ENCODE measurements around the gene IGSF10. TPM values are rescaled to one million over a fixed set of nuclear protein-coding genes. Genes with fewer than 3 reads are reported as not detected.

The IGSF10 gene
- total RNA-seq, 1 donor: 1.4 TPM

GRCh38 chr3:151415289-151415688 is 45.6 kb downstream of the IGSF10 start:
- DNase-seq (ENCODE audit: insufficient read length, low spot score, missing footprints): no peak
- H3K9me3 ChIP-seq (ENCODE audit: low read depth, low read length): no peaks in the 10 kb centered on the region
- no peak overlapping the region for H3K4me3 ChIP-seq (ENCODE audit: insufficient read depth, low read length)

GRCh38 chr3:151412989-151413388 is 47.9 kb downstream of the IGSF10 start:
- DNase-seq (ENCODE audit: insufficient read length, low spot score, missing footprints): no peak
- H4K20me1 ChIP-seq (ENCODE audit: insufficient read depth, low read length): no peaks in the 10 kb centered on the region
- H3K27me3 ChIP-seq (ENCODE audit: insufficient read depth, low read length): no peaks in the 10 kb centered on the region
- no peak overlapping the region for H2AFZ ChIP-seq (ENCODE audit: low read length)
- H3K4me2 ChIP-seq (ENCODE audit: insufficient read depth, low read length): no peak overlapping the region
- H3K4me1 ChIP-seq (ENCODE audit: insufficient read depth, low read length): peaks cover 15% of the 10 kb centered on the region
- H3K27ac ChIP-seq (ENCODE audit: low read depth, low read length): no peak overlapping the region
- no peaks in the 10 kb centered on the region for H3K36me3 ChIP-seq (ENCODE audit: insufficient read depth, low read length)
- H3K9me3 ChIP-seq (ENCODE audit: low read depth, low read length): no peaks in the 10 kb centered on the region
- no peaks in the 10 kb centered on the region for H3K79me2 ChIP-seq (ENCODE audit: insufficient read depth, low read length)
- TF ChIP-seq CTCF (IDR thresholded peaks at IDR 0.05; ENCODE audit: extremely low read depth, low read depth, low read length): no peak
- H3K4me3 ChIP-seq (ENCODE audit: insufficient read depth, low read length): no peak overlapping the region

More at GRCh38 chr3:151415289-151415688, 45.6 kb downstream of the IGSF10 start:
- no peak overlapping the region for H3K4me2 ChIP-seq (ENCODE audit: insufficient read depth, low read length)
- H3K4me1 ChIP-seq (ENCODE audit: insufficient read depth, low read length): peaks cover 13% of the 10 kb centered on the region
- H3K27ac ChIP-seq (ENCODE audit: low read depth, low read length): no peak overlapping the region
- H3K79me2 ChIP-seq (ENCODE audit: insufficient read depth, low read length): no peaks in the 10 kb centered on the region
- H3K36me3 ChIP-seq (ENCODE audit: insufficient read depth, low read length): no peaks in the 10 kb centered on the region
- no peaks in the 10 kb centered on the region for H3K27me3 ChIP-seq (ENCODE audit: insufficient read depth, low read length)
- TF ChIP-seq CTCF (IDR thresholded peaks at IDR 0.05; ENCODE audit: extremely low read depth, low read depth, low read length): no peak
- H2AFZ ChIP-seq (ENCODE audit: low read length): no peak overlapping the region
- H4K20me1 ChIP-seq (ENCODE audit: insufficient read depth, low read length): no peaks in the 10 kb centered on the region

Small RNA genes lying within 50 kb of the gene (small RNA-seq; reads per million reads assigned to genes)
- gene AC117454.1: not detected

Other genes starting within 250 kb of the IGSF10 start
- gene P2RY14, start 182.5 kb downstream of the IGSF10 start, total RNA-seq: not detected in 2 replicates
- gene GPR87, start 144.2 kb downstream of the IGSF10 start, total RNA-seq: not detected in 2 replicates
- not detected in 2 replicates for gene P2RY13, start 131.5 kb downstream of the IGSF10 start, total RNA-seq
- not detected in 2 replicates for gene P2RY12, start 76.3 kb downstream of the IGSF10 start, total RNA-seq

Data from osteoblast (primary cell).